NK-92 (cell line): ENCODE data around the gene SNAP47.

Source experiments
- DNase-seq: peaks from one replicate; lab custom pipeline; 2025; ENCODE audit not compliant: unreplicated experiment; lab: John Stamatoyannopoulos, UW

The SNAP47 gene

GRCh38 chr1:227781314-227781930 is 46.2 kb downstream of the SNAP47 start:
- no peak for DNase-seq

DNA sequence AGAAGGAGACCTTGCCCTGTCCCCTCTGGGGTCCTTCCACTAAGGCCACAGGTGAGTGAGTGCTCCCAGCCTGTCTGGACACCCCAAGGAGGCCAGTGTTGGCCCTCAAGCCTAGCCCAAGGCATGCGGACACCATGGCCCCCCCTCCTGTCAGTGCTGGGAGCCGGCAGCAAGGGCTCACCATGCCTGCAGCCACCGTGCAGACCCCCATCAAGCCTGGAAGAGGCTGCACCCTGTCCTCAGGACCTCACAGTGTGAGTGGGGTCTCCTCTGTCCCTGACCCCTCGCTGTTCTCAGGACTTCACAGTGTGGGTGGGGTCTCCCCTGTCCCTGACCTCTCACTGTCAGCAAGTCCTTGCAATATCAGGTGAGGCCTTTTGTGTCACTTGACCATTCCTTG is 47.0 kb downstream of the SNAP47 start:
- DNase-seq, result no peak

DNA sequence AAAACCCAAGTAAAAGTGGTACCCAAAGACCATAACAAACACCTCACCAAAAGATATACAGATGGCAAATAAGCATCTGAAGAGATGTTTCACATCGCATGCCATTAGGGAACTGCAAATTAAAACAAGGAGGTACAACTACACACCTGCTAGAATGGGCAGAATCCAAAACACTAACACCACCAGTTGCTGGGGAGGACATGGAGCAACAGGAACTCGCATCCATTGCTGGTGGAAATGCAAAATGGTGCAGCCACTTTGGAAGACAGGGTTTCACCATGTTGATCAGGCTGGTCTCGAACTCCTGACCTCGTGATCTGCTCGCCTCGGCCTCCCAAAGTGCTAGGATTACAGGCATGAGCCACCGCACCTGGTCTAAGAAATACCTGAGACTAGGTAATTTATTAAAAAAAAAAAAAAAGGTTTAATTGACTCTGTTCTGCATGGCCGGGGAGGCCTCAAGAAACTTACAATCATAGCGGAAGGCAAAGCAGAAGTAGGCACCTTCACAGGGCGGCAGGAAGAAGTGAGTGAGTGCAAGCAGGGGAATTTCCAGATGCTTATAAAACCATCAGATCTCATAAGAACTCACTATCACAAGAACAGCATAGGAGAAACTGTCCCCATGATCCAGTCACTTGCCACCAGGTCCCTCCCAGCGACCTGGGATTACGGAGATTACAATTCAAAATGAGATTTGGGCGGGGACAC is 50.0 kb downstream of the SNAP47 start:
- no peak for DNase-seq

GRCh38 chr1:227785805-227786671 is 50.8 kb downstream of the SNAP47 start:
- no peak for DNase-seq

GRCh38 chr1:227786673-227787512 is 51.7 kb downstream of the SNAP47 start:
- no peak for DNase-seq

DNA sequence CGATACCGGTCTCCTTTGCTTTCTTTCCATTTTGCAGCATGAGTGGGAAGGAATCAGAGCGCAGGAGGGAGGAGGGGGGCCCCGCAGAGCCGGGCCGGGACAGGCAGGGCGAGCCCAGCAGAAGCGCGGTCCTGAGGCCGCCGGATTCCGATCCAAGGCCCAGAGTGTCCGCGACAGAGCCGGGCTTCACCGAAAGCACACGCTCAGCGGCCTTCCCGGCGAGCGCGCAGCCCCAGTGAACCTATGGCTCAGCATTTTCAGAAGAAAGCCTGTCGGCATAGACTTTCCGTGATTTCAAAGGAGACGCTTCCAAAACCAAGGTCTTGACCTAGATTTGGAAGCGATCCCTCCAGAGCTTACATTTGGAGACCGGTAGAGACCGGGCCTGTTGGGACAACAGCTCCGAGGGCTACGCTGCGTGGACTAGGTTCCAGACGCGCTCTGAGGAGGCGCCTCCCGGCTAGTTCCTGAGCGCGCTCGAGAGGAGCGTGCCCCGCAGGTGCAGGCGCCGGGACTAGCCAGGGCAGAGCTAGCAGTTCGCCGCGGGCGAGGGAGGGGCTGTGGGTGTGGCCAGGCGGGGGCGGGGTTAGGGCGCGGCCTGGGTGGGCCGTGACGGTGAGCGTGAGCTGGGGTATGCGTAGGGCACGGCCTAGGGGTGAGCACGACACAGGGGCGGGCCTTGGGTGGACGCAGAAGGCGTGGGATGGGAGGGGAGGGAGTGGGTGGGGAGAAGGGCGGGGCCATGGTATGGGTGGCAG is 52.5 kb downstream of the SNAP47 start:
- DNase-seq, result peak; percentile 76

DNA sequence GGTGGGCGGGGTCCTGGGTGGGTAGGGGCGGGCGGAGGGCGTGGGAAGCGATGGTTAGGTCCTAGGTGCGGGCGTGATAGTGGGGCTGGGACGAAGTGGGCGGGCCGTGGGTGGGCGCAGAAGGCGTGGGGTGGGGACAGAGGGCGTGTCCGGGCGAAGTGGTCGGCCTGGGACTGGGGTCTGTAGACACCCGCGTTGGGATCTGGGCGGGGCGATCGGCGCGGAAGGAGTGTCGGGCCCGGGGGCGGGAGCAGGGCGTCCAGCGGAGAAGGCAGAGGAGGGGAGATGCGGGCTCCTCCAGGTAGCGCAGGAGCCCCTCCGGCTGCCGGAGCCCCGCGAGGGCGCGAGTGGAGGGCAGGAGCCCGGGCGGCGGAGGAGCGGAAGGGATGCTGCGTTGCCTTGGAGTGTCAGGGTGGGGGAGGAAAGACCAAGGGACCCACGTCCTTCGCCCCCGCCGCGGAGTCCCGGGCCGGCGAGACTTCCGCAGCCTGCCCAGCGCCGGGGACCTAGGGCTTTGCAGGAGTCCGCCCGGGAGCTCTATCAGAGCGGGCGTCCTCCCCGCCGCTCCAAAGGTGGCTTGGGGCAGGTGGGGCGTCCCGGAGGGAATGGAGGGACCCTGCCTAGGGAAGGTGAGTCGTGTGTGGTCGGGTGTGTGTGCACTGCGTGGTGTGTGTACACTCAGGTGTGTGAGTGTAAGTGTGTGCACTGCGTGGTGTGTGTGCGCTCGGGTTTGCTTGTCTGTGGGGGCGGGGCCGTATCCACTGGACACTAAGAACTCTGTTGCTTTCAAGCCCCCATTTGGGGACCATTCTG is 53.2 kb downstream of the SNAP47 start:
- no peak for DNase-seq

GRCh38 chr1:227789084-227790033 is 54.1 kb downstream of the SNAP47 start:
- no peak for DNase-seq

DNA sequence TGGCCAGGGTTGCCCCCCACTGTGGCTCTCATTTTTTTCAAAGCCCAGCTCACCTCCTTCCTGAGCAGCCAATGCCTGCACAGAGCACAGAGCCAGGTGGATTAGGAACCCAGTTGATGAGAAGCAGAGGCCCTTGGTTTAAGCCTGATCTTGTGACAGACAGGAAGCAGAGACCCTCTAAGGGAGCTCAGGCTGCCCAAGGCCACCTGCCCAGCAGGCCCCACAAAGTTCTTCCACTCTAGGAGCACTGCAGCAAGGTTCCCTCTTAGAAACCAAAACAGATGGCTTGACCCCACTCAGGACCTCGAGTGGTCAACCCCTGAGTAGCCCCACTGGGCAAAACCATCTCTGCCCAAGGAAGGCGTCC is 54.8 kb downstream of the SNAP47 start:
- no peak for DNase-seq

DNA sequence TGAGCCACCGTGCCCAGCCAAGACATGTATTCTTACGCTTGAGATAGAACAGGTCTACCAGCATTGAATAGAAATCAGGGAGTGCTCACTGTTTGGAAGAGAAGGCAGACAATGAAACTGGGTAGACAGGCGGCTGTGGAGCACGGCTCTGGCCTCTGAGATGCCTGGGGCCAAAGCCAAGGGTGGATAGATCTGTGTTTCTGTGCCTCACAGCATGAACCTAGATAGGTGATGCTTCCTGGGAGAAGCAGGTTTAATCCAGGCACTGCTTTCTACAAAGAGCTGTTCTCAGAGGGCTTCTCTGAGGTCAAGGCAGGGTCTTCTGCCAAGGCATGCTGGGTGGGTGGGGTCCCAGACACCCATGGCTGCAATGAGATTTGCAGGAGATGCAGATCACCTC is 55.6 kb downstream of the SNAP47 start:
- no peak for DNase-seq

DNA sequence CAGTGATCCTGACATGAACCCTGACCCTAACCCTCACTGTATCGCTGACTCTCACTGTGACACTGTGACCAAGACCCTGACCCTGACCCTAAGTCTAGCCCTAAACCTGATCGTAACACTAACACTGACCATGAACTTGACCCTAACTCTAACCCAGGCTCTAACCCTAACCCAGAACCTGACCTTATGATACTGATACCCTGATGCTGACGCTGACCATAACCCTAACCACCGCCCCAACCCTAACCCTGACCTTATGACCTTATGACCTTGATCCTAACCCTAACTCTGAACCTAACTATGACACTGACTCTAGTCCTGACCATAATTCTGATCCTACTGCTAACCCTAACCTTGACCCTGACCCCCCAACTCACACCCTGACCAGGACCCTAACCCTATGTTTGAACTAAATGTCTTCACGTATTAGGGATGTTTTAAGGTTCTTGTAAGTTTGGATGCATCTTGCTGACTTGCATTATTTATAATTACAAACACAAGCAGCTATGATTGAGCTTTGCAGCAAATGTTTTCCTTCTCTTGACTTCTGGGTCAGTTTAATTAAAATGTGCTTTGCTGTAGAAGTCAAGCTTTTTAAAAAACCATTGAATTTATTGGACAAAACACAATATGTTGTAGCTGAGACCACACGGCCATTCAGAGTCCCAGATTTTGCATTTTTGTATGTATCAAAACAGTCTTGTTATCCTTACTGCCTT is 56.3 kb downstream of the SNAP47 start:
- no peak for DNase-seq

GRCh38 chr1:227792216-227793078 is 57.2 kb downstream of the SNAP47 start:
- DNase-seq, result no peak

DNA sequence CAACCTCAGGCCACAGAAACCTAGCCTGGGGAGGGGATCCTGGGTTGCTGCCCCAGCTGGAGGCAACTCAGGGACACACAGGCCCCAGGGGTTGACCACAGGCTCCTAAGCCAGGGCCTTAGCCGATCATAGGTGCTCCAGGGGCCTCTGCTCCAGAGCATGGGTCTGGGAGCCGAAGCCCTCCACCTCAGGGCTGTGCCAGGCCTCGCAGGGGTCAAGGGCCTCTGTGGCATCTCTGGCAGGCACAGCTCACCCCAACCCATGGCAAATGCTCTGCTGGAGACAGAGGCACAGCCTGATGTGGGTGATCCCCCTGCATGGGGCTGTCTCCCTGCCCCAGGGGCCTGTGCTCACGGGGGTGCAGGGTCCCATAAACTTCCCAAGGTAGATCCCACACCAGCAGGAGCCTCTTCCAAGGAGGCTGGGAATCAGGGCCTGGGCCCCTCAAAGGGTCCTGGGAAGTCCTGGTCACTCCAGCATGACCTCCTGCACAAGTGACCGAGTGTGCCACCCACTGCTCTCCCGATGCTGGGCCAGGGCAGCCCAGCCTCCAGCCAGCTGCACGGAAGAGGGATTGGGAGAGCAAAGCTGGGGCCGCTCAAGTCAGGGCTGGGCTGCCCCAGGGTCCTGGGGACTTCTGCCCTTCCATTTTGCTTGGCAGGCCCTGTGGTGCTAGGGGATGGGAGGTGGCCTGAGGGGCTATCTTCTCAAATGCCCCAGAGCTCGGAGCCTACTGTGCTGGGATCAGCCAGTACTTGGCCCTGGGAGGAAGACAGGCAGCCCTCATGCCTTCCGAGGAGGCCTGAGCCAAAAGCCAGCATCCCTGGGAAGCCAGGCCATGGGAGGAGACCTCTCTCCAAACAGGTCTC is 58.1 kb downstream of the SNAP47 start:
- no peak for DNase-seq

- DNase-seq, result no peak
These were observed 58.9 kb downstream of the SNAP47 start for GRCh38 chr1:227793948-227794816.

GRCh38 chr1:227794817-227795192 is 59.6 kb downstream of the SNAP47 start:
- no peak for DNase-seq
